Fibroblast of pulmonary artery (primary cell): Measurements from ENCODE around the gene PRAMEF14.
"Not testable (repeated sequence)": the region's sequence is repeated elsewhere in the genome, so short reads cannot be mapped to it uniquely, and the experiment has no call there.

ENCODE experiments used
- DNase-seq: peaks from one replicate; pipeline ENCODE4 v3.0.0-alpha.2; 2010; ENCODE audit warnings: low read depth
- H3K4me3 ChIP-seq: replicated peaks from 2 replicates; pipeline ENCODE4 v1.5.1; 2011; ENCODE audit warnings: low read depth, mild to moderate bottlenecking, control low read depth, low read length, moderate library complexity
- CTCF ChIP-seq: IDR thresholded peaks from 2 replicates; pipeline ENCODE4 v1.5.1; 2011; ENCODE audit warnings: mild to moderate bottlenecking, control low read depth, low read length, inconsistent platforms; ENCODE audit errors: missing control alignments

The PRAMEF14 gene

GRCh38 chr1:13347034-13347433 is at the start of gene PRAMEF14:
Gene PRAMEF14 (minus strand): TSS chr1:13347134. CDS start chr1:13345314, 1,820 bp downstream.
- DNase-seq, H3K4me3 ChIP-seq: not testable (repeated sequence)

GRCh38 chr1:13395311-13395710 is 48.4 kb upstream of the PRAMEF14 start:
- DNase-seq, H3K4me3 ChIP-seq: not testable (repeated sequence)

GRCh38 chr1:13394761-13395160 is 47.8 kb upstream of the PRAMEF14 start:
- not testable (repeated sequence) for DNase-seq

GRCh38 chr1:13393004-13393403 is 46.1 kb upstream of the PRAMEF14 start:
- DNase-seq, H3K4me3 ChIP-seq: not testable (repeated sequence)

More at GRCh38 chr1:13394761-13395160, 47.8 kb upstream of the PRAMEF14 start:
- not testable (repeated sequence) for H3K4me3 ChIP-seq

- DNase-seq, H3K4me3 ChIP-seq: not testable (repeated sequence)
Observed at GRCh38 chr1:13389332-13389731, 42.4 kb upstream of the PRAMEF14 start, which contains the start of gene PRAMEF17. Gene PRAMEF17 (plus strand): TSS chr1:13389632. CDS start chr1:13389658, 26 bp downstream.

- DNase-seq, H3K4me3 ChIP-seq: not testable (repeated sequence)
Observed at GRCh38 chr1:13380380-13380779, 33.4 kb upstream of the PRAMEF14 start.

- DNase-seq, H3K4me3 ChIP-seq: not testable (repeated sequence)
Observed at GRCh38 chr1:13378983-13379382, 32.0 kb upstream of the PRAMEF14 start.

- not testable (repeated sequence) for DNase-seq, H3K4me3 ChIP-seq
Observed at GRCh38 chr1:13368544-13368943, 21.6 kb upstream of the PRAMEF14 start.

- H3K4me3 ChIP-seq, DNase-seq: not testable (repeated sequence)
Observed at GRCh38 chr1:13366536-13366935, 19.6 kb upstream of the PRAMEF14 start.

- not testable (repeated sequence) for DNase-seq
Observed at GRCh38 chr1:13364928-13365327, 18.0 kb upstream of the PRAMEF14 start.

GRCh38 chr1:13362364-13362763 is 15.4 kb upstream of the PRAMEF14 start:
- H3K4me3 ChIP-seq, DNase-seq: not testable (repeated sequence)

More at GRCh38 chr1:13364928-13365327, 18.0 kb upstream of the PRAMEF14 start:
- H3K4me3 ChIP-seq = not testable (repeated sequence)

GRCh38 chr1:13356774-13357173 is 9.8 kb upstream of the PRAMEF14 start:
- peak; percentile 65 for DNase-seq
- H3K4me3 ChIP-seq = not testable (repeated sequence)
- TF ChIP-seq CTCF = peak; percentile 47

GRCh38 chr1:13354475-13354874 is 7.5 kb upstream of the PRAMEF14 start:
- not testable (repeated sequence) for DNase-seq, H3K4me3 ChIP-seq

- DNase-seq = peak; percentile 1
- not testable (repeated sequence) for H3K4me3 ChIP-seq
Observed at GRCh38 chr1:13353476-13353875, 6.5 kb upstream of the PRAMEF14 start.

- H3K4me3 ChIP-seq, DNase-seq: not testable (repeated sequence)
Observed at GRCh38 chr1:13342496-13342895, 4.4 kb downstream of the PRAMEF14 start.

- H3K4me3 ChIP-seq, DNase-seq: not testable (repeated sequence)
Observed at GRCh38 chr1:13315281-13315680, 31.7 kb downstream of the PRAMEF14 start, which contains the start of gene PRAMEF15. Gene PRAMEF15 (plus strand): TSS chr1:13315581. CDS start chr1:13318408, 2,827 bp downstream.

- not testable (repeated sequence) for DNase-seq, H3K4me3 ChIP-seq
Observed at GRCh38 chr1:13303239-13303638, 43.7 kb downstream of the PRAMEF14 start, which contains the start of gene PRAMEF33. Gene PRAMEF33 (plus strand): TSS chr1:13303539. CDS start chr1:13305955, 2,416 bp downstream.

- not testable (repeated sequence) for H3K4me3 ChIP-seq, DNase-seq
Observed at GRCh38 chr1:13302197-13302596, 44.7 kb downstream of the PRAMEF14 start.

- DNase-seq = not testable (repeated sequence)
Observed at GRCh38 chr1:13298699-13299098, 48.2 kb downstream of the PRAMEF14 start.

More at GRCh38 chr1:13298699-13299098, 48.2 kb downstream of the PRAMEF14 start:
- H3K4me3 ChIP-seq = not testable (repeated sequence)
